Measurements from ENCODE around the gene TBCC. TPM values are rescaled to one million over a fixed set of nuclear protein-coding genes. Genes with fewer than 3 reads are reported as not detected.
A peak's percentile ranks its signal among the peaks of the same experiment; 100 is the strongest.

TBCC gene
- total and polyA plus RNA-seq, 4 donors: 21.6 to 38.0 (median 22.1) TPM

DNA sequence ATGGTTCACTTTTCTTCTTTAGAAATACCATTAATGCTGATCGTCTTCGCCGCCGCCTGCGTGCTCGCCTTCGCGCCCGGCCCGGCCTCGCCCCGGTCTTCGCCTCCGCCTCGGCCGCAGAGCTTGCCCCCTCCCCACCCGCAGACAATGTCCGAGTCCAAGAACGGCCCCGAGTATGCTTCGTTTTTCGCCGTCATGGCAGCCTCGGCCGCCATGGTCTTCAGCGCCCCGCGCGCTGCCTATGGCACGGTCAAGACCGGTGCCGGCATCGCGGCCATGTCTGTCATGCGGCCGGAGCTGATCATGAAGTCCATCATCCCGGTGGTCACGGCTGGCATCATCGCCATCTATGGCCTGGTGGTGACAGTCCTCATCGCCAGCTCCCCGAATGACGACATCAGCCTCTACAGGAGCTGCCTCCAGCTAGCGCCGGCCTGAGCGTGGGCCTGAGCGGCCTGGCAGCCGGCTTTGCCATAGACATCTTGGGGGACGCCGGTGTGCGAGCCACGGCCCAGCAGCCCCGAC, 18.8 kb downstream of the TBCC start:
- Histone ChIP-seq H3K4me1 (ENCODE audit: control insufficient read depth in 5 of 5, insufficient read depth in 5 of 5, low read length in 5 of 5) (peaks cover 0 to 5% (median 3%) of the 10 kb centered on the region in 5 donors), H3K4me3 (peak overlapping the region; percentile 42), H3K27me3 (ENCODE audit: control insufficient read depth in 3 of 3, insufficient read depth in 3 of 3, low read length in 2 of 3) (no peaks in the 10 kb centered on the region), H3K9me3 (ENCODE audit: control insufficient read depth in 4 of 4, insufficient read depth in 3 of 4, low read length in 3 of 4) (no peaks in the 10 kb centered on the region), H3K27ac (ENCODE audit: low read depth in 1 of 2, low read length in 1 of 2) (peak overlapping the region; percentile 57 to 76), H3K9ac (ENCODE audit: insufficient read depth in 1 of 2, low read length in 2 of 2) (peak overlapping the region; percentile 11 to 94), H3K36me3 (ENCODE audit: control insufficient read depth in 4 of 4, insufficient read depth in 4 of 4, low read length in 4 of 4) (peaks cover 0 to 2% (median 0%) of the 10 kb centered on the region in 4 donors)
- TF ChIP-seq, protein P1, sequence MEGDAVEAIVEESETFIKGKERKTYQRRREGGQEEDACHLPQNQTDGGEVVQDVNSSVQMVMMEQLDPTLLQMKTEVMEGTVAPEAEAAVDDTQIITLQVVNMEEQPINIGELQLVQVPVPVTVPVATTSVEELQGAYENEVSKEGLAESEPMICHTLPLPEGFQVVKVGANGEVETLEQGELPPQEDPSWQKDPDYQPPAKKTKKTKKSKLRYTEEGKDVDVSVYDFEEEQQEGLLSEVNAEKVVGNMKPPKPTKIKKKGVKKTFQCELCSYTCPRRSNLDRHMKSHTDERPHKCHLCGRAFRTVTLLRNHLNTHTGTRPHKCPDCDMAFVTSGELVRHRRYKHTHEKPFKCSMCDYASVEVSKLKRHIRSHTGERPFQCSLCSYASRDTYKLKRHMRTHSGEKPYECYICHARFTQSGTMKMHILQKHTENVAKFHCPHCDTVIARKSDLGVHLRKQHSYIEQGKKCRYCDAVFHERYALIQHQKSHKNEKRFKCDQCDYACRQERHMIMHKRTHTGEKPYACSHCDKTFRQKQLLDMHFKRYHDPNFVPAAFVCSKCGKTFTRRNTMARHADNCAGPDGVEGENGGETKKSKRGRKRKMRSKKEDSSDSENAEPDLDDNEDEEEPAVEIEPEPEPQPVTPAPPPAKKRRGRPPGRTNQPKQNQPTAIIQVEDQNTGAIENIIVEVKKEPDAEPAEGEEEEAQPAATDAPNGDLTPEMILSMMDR (IDR thresholded peaks at IDR 0.05; ENCODE audit: control extremely low read depth, extremely low read depth): no peak
- DNase-seq (peak; percentile 72 to 73 (median 72)), ATAC-seq (ENCODE audit: insufficient read depth, low FRiP score) (no peak)
- 15 to 19% methylated on average over 51 to 52 of the region's 52 CpGs for WGBS, 2 donors

DNA sequence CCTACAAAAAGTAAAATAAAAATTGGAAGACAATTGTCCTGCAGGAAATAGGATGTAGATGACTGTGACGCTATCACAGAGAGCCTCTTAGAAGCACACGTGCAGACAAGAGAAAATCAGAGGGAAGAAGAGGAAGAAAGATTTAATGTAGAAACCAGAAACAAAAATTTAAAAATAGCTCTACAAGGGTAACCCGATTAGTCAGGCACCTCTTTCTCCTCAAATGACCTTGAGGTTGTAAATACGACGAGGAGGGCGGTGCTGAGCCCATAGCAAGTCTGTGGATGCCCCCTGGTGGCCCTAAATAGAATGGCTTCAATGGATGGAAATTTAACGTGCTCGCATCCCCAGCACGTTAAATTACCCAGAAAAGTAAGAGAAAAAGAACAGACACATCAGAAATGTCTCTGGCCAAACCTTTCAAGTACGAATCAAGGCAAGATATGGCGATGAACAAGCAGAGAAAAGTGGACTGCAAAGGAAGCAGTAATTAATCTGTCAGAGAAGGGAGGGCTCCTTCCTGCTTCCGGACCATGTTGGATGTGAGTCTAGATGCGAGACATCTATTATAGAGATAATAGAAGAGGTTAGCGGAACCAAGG, 19.3 kb downstream of the TBCC start:
- peak; percentile 70 to 93 (median 90) for DNase-seq
- Histone ChIP-seq H3K27ac (ENCODE audit: low read depth in 1 of 2, low read length in 1 of 2) (peak overlapping the region; percentile 68 to 76), H3K9ac (ENCODE audit: insufficient read depth in 1 of 2, low read length in 2 of 2) (peak overlapping the region; percentile 11 to 94), H3K9me3 (ENCODE audit: control insufficient read depth in 4 of 4, insufficient read depth in 3 of 4, low read length in 3 of 4) (no peaks in the 10 kb centered on the region), H3K36me3 (ENCODE audit: control insufficient read depth in 4 of 4, insufficient read depth in 4 of 4, low read length in 4 of 4) (peaks cover 0 to 2% (median 0%) of the 10 kb centered on the region in 4 donors), H3K27me3 (ENCODE audit: control insufficient read depth in 3 of 3, insufficient read depth in 3 of 3, low read length in 2 of 3) (no peaks in the 10 kb centered on the region), H3K4me3 (peak overlapping the region; percentile 42), H3K4me1 (ENCODE audit: control insufficient read depth in 5 of 5, insufficient read depth in 5 of 5, low read length in 5 of 5) (peaks cover 0 to 5% (median 3%) of the 10 kb centered on the region in 5 donors)
- TF ChIP-seq, protein P1 (IDR thresholded peaks at IDR 0.05; ENCODE audit: control extremely low read depth, extremely low read depth): peak; percentile 93
- ATAC-seq (ENCODE audit: insufficient read depth, low FRiP score): peak; percentile 93
- 0 to 2% methylated on average over 14 of the region's 14 CpGs for WGBS, 2 donors

- H3K9me3 ChIP-seq (ENCODE audit: control insufficient read depth in 4 of 4, insufficient read depth in 3 of 4, low read length in 3 of 4): no peaks in the 10 kb centered on the region
- peak overlapping the region in 1 of 2 donors; percentile 94 for H3K9ac ChIP-seq (ENCODE audit: insufficient read depth in 1 of 2, low read length in 2 of 2)
- peaks cover 0 to 5% (median 3%) of the 10 kb centered on the region in 5 donors for H3K4me1 ChIP-seq (ENCODE audit: control insufficient read depth in 5 of 5, insufficient read depth in 5 of 5, low read length in 5 of 5)
- DNase-seq: no peak
- H3K27me3 ChIP-seq (ENCODE audit: control insufficient read depth in 3 of 3, insufficient read depth in 3 of 3, low read length in 2 of 3): no peaks in the 10 kb centered on the region
- H3K27ac ChIP-seq (ENCODE audit: low read depth in 1 of 2, low read length in 1 of 2): peak overlapping the region in 1 of 2 donors; percentile 68
- TF ChIP-seq, protein P1 (IDR thresholded peaks at IDR 0.05; ENCODE audit: control extremely low read depth, extremely low read depth): no peak
- peaks cover 0 to 2% (median 0%) of the 10 kb centered on the region in 4 donors for H3K36me3 ChIP-seq (ENCODE audit: control insufficient read depth in 4 of 4, insufficient read depth in 4 of 4, low read length in 4 of 4)
- no peak overlapping the region for H3K4me3 ChIP-seq
- no peak for ATAC-seq (ENCODE audit: insufficient read depth, low FRiP score)
Observed at GRCh38 chr6:42726026-42726425, 19.9 kb downstream of the TBCC start.

Data from lung (tissue), 12 donors.